ENCODE results near the gene FOXD1.
"Not testable (repeated sequence)": the region's sequence is repeated elsewhere in the genome, so short reads cannot be mapped to it uniquely, and the experiment has no call there.

The FOXD1 gene

GRCh38 chr5:73483676-73484075 is 35.1 kb upstream of the FOXD1 start:
- no peak for ATAC-seq
- no peaks in the 10 kb centered on the region for H3K9me3 Mint-ChIP-seq

GRCh38 chr5:73482383-73483136 is 34.0 kb upstream of the FOXD1 start:
- Mint-ChIP-seq H3K27ac (no peak overlapping the region), H3K4me1 (no peaks in the 10 kb centered on the region), H3K9me3 (no peaks in the 10 kb centered on the region), H3K36me3 (ENCODE audit: low read depth) (no peaks in the 10 kb centered on the region), H3K4me3 (no peak overlapping the region), H3K27me3 (peaks cover 32% of the 10 kb centered on the region)
- DNase-seq (no peak), ATAC-seq (no peak)

More at GRCh38 chr5:73483676-73484075, 35.1 kb upstream of the FOXD1 start:
- Mint-ChIP-seq H3K27me3 (peaks cover 24% of the 10 kb centered on the region), H3K4me3 (no peak overlapping the region), H3K27ac (no peak overlapping the region), H3K4me1 (no peaks in the 10 kb centered on the region), H3K36me3 (ENCODE audit: low read depth) (no peaks in the 10 kb centered on the region)
- no peak for DNase-seq

- Mint-ChIP-seq H3K36me3 (ENCODE audit: low read depth) (no peaks in the 10 kb centered on the region), H3K4me1 (no peaks in the 10 kb centered on the region), H3K27ac (no peak overlapping the region), H3K27me3 (peaks cover 22% of the 10 kb centered on the region), H3K4me3 (no peak overlapping the region), H3K9me3 (no peaks in the 10 kb centered on the region)
- no peak for ATAC-seq
- no peak for DNase-seq
Measured at GRCh38 chr5:73480500-73480899, 31.9 kb upstream of the FOXD1 start.

- no peak overlapping the region for H3K27ac Mint-ChIP-seq
- no peaks in the 10 kb centered on the region for H3K36me3 Mint-ChIP-seq (ENCODE audit: low read depth)
- ATAC-seq: no peak
- H3K27me3 Mint-ChIP-seq: peaks cover 19% of the 10 kb centered on the region
- no peaks in the 10 kb centered on the region for H3K9me3 Mint-ChIP-seq
- no peak overlapping the region for H3K4me3 Mint-ChIP-seq
- DNase-seq: no peak
- no peaks in the 10 kb centered on the region for H3K4me1 Mint-ChIP-seq
Measured at GRCh38 chr5:73472116-73472515, 23.5 kb upstream of the FOXD1 start.

GRCh38 chr5:73471654-73472053 is 23.1 kb upstream of the FOXD1 start:
- no peaks in the 10 kb centered on the region for H3K9me3 Mint-ChIP-seq
- no peak overlapping the region for H3K4me3 Mint-ChIP-seq
- no peak overlapping the region for H3K27ac Mint-ChIP-seq
- H3K27me3 Mint-ChIP-seq: peaks cover 23% of the 10 kb centered on the region
- no peaks in the 10 kb centered on the region for H3K36me3 Mint-ChIP-seq (ENCODE audit: low read depth)
- no peak for ATAC-seq
- H3K4me1 Mint-ChIP-seq: no peaks in the 10 kb centered on the region
- DNase-seq: no peak

GRCh38 chr5:73469878-73470277 is 21.3 kb upstream of the FOXD1 start:
- H3K27ac Mint-ChIP-seq: no peak overlapping the region

GRCh38 chr5:73468638-73469037 is 20.1 kb upstream of the FOXD1 start:
- H3K4me3 Mint-ChIP-seq; ATAC-seq; H3K27ac Mint-ChIP-seq; H3K36me3 Mint-ChIP-seq (ENCODE audit: low read depth); H3K4me1 Mint-ChIP-seq; H3K9me3 Mint-ChIP-seq; DNase-seq: not testable (repeated sequence)
- peaks cover 35% of the 10 kb centered on the region for H3K27me3 Mint-ChIP-seq

More at GRCh38 chr5:73469878-73470277, 21.3 kb upstream of the FOXD1 start:
- Mint-ChIP-seq H3K9me3 (no peaks in the 10 kb centered on the region), H3K36me3 (ENCODE audit: low read depth) (no peaks in the 10 kb centered on the region), H3K27me3 (peaks cover 29% of the 10 kb centered on the region), H3K4me3 (no peak overlapping the region), H3K4me1 (no peaks in the 10 kb centered on the region)
- ATAC-seq (no peak), DNase-seq (no peak)

- no peak overlapping the region for H3K4me3 Mint-ChIP-seq
- no peaks in the 10 kb centered on the region for H3K36me3 Mint-ChIP-seq (ENCODE audit: low read depth)
- peaks cover 35% of the 10 kb centered on the region for H3K27me3 Mint-ChIP-seq
- no peak overlapping the region for H3K27ac Mint-ChIP-seq
- DNase-seq (no peak), ATAC-seq (no peak)
- no peaks in the 10 kb centered on the region for H3K4me1 Mint-ChIP-seq
- no peaks in the 10 kb centered on the region for H3K9me3 Mint-ChIP-seq
Measured at GRCh38 chr5:73464016-73464745, 15.6 kb upstream of the FOXD1 start.

GRCh38 chr5:73460133-73460532 is 11.6 kb upstream of the FOXD1 start:
- ATAC-seq (no peak), DNase-seq (no peak)
- H3K4me1 Mint-ChIP-seq: no peaks in the 10 kb centered on the region
- H3K4me3 Mint-ChIP-seq: no peak overlapping the region
- H3K27me3 Mint-ChIP-seq: peaks cover 48% of the 10 kb centered on the region
- H3K27ac Mint-ChIP-seq: no peak overlapping the region
- H3K36me3 Mint-ChIP-seq (ENCODE audit: low read depth): no peaks in the 10 kb centered on the region
- no peaks in the 10 kb centered on the region for H3K9me3 Mint-ChIP-seq

- Mint-ChIP-seq H3K27me3 (peaks cover 48% of the 10 kb centered on the region), H3K4me3 (no peak overlapping the region), H3K9me3 (no peaks in the 10 kb centered on the region), H3K36me3 (ENCODE audit: low read depth) (no peaks in the 10 kb centered on the region), H3K4me1 (no peaks in the 10 kb centered on the region), H3K27ac (no peak overlapping the region)
- no peak for ATAC-seq
- no peak for DNase-seq
Measured at GRCh38 chr5:73459366-73459765, 10.8 kb upstream of the FOXD1 start.

GRCh38 chr5:73456462-73456861 is 7.9 kb upstream of the FOXD1 start:
- not testable (repeated sequence) for H3K36me3 Mint-ChIP-seq (ENCODE audit: low read depth); H3K4me1 Mint-ChIP-seq; DNase-seq; H3K9me3 Mint-ChIP-seq; ATAC-seq; H3K27ac Mint-ChIP-seq; H3K4me3 Mint-ChIP-seq
- peaks cover 75% of the 10 kb centered on the region for H3K27me3 Mint-ChIP-seq

GRCh38 chr5:73454379-73455036 is 5.9 kb upstream of the FOXD1 start:
- DNase-seq (peak; percentile 22), ATAC-seq (peak; percentile 40)
- Mint-ChIP-seq H3K4me1 (peaks cover 4% of the 10 kb centered on the region), H3K27ac (no peak overlapping the region), H3K27me3 (peaks cover 77% of the 10 kb centered on the region), H3K9me3 (peaks cover 4% of the 10 kb centered on the region), H3K36me3 (ENCODE audit: low read depth) (no peaks in the 10 kb centered on the region), H3K4me3 (no peak overlapping the region)

- no peak overlapping the region for H3K27ac Mint-ChIP-seq
- peaks cover 4% of the 10 kb centered on the region for H3K9me3 Mint-ChIP-seq
- H3K4me1 Mint-ChIP-seq: peaks cover 12% of the 10 kb centered on the region
- H3K36me3 Mint-ChIP-seq (ENCODE audit: low read depth): no peaks in the 10 kb centered on the region
- H3K4me3 Mint-ChIP-seq: no peak overlapping the region
- peaks cover 77% of the 10 kb centered on the region for H3K27me3 Mint-ChIP-seq
- DNase-seq (no peak), ATAC-seq (no peak)
Measured at GRCh38 chr5:73452215-73452614, 3.6 kb upstream of the FOXD1 start.

GRCh38 chr5:73451224-73452130 is 2.9 kb upstream of the FOXD1 start:
- H3K9me3 Mint-ChIP-seq: peaks cover 4% of the 10 kb centered on the region
- H3K4me3 Mint-ChIP-seq: no peak overlapping the region
- ATAC-seq: no peak
- peak; percentile 77 for DNase-seq
- peaks cover 15% of the 10 kb centered on the region for H3K4me1 Mint-ChIP-seq
- H3K27me3 Mint-ChIP-seq: peaks cover 76% of the 10 kb centered on the region
- H3K27ac Mint-ChIP-seq: no peak overlapping the region
- H3K36me3 Mint-ChIP-seq (ENCODE audit: low read depth): no peaks in the 10 kb centered on the region
